ENCODE measurements around the gene STRC.
A peak's percentile ranks its signal among the peaks of the same experiment; 100 is the strongest.
"Not testable (repeated sequence)": the region's sequence is repeated elsewhere in the genome, so short reads cannot be mapped to it uniquely, and the experiment has no call there.

The STRC gene

DNA sequence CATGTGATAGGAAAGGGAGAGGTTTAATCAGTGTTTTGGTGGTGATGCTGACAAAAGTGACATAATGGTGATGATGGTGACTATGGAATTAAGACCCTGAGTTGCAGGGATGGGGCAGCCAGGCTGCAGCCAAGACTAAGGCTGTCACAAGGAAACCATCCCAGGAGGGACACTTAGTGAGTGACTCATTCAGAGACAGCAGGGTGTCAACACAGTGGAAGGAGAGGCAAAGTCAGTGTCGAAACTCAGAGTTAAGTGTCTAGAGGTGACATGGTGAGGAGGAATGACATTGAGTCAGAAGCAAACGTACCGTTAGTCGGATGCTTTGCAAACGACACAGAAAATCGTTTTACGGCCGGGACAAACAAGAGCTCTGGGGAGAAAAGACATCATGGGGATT, 54.8 kb downstream of the STRC start:
- DNase-seq (ENCODE audit: low read depth), result not testable (repeated sequence)

DNA sequence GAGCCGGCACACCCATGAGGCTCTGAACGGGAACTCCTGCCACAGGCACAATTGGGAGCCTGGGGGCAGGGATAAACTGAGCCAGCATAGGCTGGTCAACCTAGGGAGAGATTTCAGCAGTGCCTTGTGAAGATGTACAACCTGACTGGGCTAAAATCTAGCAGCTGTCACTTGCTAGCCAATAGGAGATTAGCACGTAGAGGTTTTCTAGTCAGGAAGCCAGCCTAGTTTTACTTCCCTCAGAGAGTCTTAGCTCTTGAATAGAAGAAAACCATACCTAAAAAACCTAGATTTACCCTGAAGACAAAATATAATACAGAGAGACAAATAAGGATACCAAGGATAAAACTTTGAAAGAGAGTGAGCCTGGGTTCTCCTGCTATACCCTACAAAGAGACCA, 55.8 kb downstream of the STRC start:
- DNase-seq (ENCODE audit: low read depth), result not testable (repeated sequence)

DNA sequence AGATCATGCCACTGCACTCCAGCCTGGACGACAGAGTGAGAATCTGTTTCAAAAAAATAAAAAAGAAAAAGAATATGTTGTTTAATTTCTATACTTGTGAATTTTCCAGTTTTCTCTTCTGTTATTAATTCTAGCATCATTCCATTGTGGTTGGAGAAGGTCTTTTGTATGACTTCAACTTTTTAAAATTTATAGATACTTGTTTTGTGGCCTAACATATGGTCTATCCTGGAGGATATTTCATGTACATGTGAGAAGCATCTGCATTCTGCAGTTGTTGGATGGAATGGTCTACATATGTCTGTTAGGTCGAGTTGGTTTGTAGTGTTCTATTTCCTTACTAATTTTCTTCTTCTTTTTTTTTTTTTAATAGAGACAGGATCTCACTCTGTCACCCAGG, 65.6 kb downstream of the STRC start:
- no peak for DNase-seq (ENCODE audit: low read depth)

DNA sequence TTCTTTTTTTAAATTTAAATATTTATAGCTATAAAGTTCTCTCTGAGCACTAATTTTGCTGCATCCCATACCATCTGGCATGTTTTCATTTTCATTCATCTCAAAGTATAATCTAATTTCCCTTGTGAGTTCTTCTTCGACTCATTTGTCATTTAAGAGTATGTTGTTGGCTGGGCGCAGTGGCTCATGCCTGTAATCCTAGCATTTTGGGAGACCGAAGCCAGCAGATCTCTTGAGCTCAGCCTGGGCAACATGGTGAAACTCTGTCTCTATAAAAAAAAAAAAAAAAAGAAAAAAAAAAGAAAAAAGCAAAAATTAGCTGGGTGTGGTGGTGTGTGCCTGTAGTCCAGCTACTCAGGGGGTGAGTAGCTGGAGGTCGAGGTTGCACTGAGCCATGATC, 66.3 kb downstream of the STRC start:
- no peak for DNase-seq (ENCODE audit: low read depth)

DNA sequence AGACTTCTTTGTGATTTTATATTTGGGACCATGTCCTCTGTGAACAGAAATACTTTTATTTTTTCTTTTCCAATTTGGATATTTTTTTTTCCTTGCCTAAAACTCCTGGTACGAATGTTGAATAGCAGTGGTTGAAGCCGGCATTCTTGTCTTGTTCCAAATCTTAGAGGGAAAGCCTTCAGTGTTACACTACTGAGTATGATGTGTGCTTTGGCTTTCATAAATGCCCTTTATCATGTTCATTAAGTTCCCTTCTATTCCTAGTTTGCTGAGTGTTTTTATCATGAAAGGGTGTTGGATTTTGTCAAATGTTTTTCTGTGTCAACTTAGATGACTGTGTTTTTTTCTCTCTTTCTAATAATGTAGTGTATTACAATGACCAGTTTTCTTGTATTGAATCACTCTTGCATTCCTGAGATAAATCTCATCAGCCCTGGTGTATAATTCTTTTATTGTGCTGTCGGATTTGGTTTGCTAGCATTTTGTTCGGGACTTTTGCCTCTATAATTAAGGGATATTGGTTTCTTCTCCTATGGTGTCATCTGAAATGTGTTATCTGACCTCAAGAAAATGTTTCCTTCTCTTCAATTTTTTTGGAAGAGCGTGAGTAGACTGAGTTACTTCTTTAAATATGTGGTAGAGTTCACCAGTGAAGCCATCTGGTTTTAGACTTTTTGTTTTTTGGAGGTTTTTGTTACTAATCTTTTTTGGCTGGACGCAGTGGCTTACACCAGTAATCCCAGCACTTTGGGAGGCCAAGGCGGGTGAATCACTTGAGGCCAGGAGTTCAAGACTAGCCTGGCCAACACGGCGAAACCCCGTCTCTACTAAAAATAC, 67.9 kb downstream of the STRC start:
- peak; percentile 24 for DNase-seq (ENCODE audit: low read depth)
